H1 (cell line): ENCODE measurements around the gene NTNG2. TPM values are rescaled to one million over a fixed set of nuclear protein-coding genes. Genes with fewer than 3 reads are reported as not detected.

ENCODE experiments used
- EP300 ChIP-seq, 2 experiments: IDR thresholded peaks; 1 replicate in 1 of 2; 2 replicates in 1 of 2; pipeline ENCODE4 v1.6.1; 2011 to 2012; ENCODE audit warnings: low read depth in 2 of 2, low read length in 2 of 2, mild to moderate bottlenecking in 2 of 2, borderline replicate concordance in 1 of 2, inconsistent platforms in 1 of 2, moderate library complexity in 1 of 2
- FOSL1 ChIP-seq: IDR thresholded peaks from 2 replicates; pipeline ENCODE4 v1.6.1; 2011; ENCODE audit warnings: mild to moderate bottlenecking, low read depth, low read length, moderate library complexity; ENCODE audit not compliant: insufficient read depth
- GABPA ChIP-seq: IDR thresholded peaks from 2 replicates; pipeline ENCODE4 v1.6.1; 2011; ENCODE audit warnings: mild to moderate bottlenecking, low read length, moderate library complexity, borderline replicate concordance; ENCODE audit not compliant: insufficient read depth
- HDAC2 ChIP-seq, 2 experiments: fragments of 300-600 bp in 1 of 2; sonication (generic) in 1 of 2; IDR thresholded peaks; 2 replicates each; pipeline ENCODE4 v1.6.1; 2011 to 2012; ENCODE audit warnings: low read depth in 2 of 2, low read length in 2 of 2, mild to moderate bottlenecking in 2 of 2, moderate library complexity in 2 of 2, borderline replicate concordance in 1 of 2, inconsistent platforms in 1 of 2
- RXRA ChIP-seq: IDR thresholded peaks from 2 replicates; pipeline ENCODE4 v1.6.1; 2011; ENCODE audit warnings: low read depth, mild to moderate bottlenecking, low read length, moderate library complexity; ENCODE audit not compliant: insufficient read depth
- SUZ12 ChIP-seq: fragments of 200-600 bp; sonication (generic); IDR thresholded peaks from 2 replicates; pipeline ENCODE4 v1.6.1; 2012; ENCODE audit warnings: mild to moderate bottlenecking, inconsistent platforms, low read length, moderate library complexity, mixed read lengths
- polyA plus RNA-seq, 7 experiments: library from polyadenylated mRNA; depleted of rRNA in 3 of 7; stranded (reverse) in 5 of 7; unstranded in 2 of 7; fragments of >200 nt in 5 of 7; fragments of 200-250 nt in 2 of 7; gene quantifications; 1 replicate in 5 of 7; 2 replicates in 1 of 7; 4 replicates in 1 of 7; pipeline versions ENCODE4 v1.2.1 to v1.2.3, GENCODE V29; 2011 to 2013; ENCODE audit warnings: missing spikeins in 2 of 7, mixed read lengths in 2 of 7
- total RNA-seq: library from RNA; stranded (reverse); fragmentation: NEBNext Ultra II Directional; extraction: Animal tissue kit (Norgen Biotek cat#: 25700); gene quantifications from 2 replicates; pipeline ENCODE4 v1.2.1, GENCODE V29; 2021

The NTNG2 gene
- total and polyA plus RNA-seq, 2 of the 8 experiments (the other 6 are each of a cell fraction or from before 2014, with no cell fraction given), result 1.4 to 1.5 TPM

DNA sequence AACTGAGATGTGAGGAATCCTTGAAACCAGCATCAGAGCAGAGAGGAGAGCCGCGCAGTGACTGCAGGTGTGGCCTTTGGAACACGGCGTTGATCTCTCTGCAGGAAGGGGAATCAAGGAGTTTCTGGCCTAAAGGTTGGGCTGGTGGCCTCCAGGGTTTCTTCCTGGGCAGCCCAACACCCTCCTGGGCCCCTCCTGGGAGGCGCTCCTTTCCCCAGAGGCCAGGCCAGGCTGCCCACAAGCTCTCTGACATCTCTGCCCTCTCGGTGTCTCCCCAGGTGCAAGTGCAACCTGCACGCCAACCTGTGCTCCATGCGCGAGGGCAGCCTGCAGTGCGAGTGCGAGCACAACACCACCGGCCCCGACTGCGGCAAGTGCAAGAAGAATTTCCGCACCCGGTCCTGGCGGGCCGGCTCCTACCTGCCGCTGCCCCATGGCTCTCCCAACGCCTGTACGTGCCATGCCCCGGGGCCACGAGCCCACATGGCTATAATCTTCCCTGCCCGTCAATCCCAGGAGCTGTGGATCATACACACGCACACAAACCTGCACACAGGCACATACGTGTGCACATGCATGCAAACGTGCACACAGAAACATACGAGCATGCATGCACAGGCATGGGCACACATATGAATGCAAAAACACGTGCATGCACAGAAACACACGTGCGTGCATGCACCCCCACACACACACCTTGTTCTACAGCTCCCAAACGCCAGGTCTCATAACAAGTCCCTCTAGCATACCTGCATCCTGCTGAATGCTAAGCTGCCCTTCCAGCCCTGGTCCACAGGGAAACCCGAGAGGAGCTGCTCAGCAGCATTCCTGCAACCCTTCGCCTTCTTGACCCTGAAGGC lies 64.9 kb downstream of the NTNG2 start (continued):
- TF ChIP-seq SUZ12 (no peak), RXRA (no peak), HDAC2 (IDR thresholded peaks at IDR 0.05; ENCODE audit: borderline replicate concordance in 1 of 2, low read depth in 2 of 2, low read length in 2 of 2) (no peak), FOSL1 (no peak), EP300 (IDR thresholded peaks at IDR 0.05; ENCODE audit: borderline replicate concordance in 1 of 2, low read depth in 2 of 2, low read length in 2 of 2) (no peak), GABPA (no peak)
